KOPT-K1 (cell line): Measurements from ENCODE around the gene PPP2R5C.

ENCODE experiments used
- H3K27ac ChIP-seq: fragments of 200-600 bp; sonication (generic); 2 replicates; pipeline ENCODE4 v1.5.1; 2016; ENCODE audit warnings: antibody characterized with exemption, mild to moderate bottlenecking, low read depth, low read length; ENCODE audit not compliant: poor library complexity, severe bottlenecking
- H3K36me3 ChIP-seq: fragments of 200-600 bp; sonication (generic); 2 replicates; pipeline ENCODE4 v1.5.1; 2017; ENCODE audit warnings: antibody characterized with exemption, mild to moderate bottlenecking, low read length, moderate library complexity; ENCODE audit not compliant: insufficient read depth
- H3K9me3 ChIP-seq: fragments of 200-600 bp; sonication (generic); 2 replicates; pipeline ENCODE4 v1.5.1; 2017; ENCODE audit warnings: antibody characterized with exemption, low read length, mild to moderate bottlenecking; ENCODE audit not compliant: insufficient read depth, poor library complexity, severe bottlenecking

The PPP2R5C gene

DNA sequence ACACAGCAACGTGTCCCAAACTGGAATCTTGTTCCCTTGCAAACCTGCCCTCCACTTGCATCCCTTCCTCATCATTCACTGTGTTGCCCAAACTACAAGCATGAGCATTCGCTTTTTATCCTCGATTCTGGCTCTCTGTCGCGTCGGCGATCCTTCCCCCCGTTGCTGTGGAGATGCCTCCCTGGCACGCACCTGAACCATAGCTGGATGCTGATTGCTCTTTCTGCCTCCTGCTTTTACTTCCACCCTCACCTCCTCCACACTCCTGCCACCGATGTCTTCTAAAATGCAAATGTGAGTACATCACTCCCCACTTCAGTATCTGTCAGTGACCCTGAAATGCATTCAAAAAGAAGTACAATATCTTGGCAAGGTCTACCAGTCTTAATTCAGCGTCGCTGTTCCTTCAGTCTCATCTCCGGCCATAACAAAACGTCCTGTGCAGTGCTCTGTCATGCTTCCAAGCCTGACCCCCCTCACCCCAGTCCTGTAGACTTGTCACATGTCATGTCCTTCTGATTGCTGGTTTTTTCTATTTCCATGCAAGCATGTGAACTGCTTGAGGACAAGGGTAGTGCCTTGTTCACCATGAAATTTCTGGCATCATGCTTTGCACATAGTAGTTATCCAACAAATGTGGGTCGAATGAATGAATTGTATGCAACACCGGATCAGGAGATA is 2.5 kb upstream of the PPP2R5C start:
- Histone ChIP-seq H3K36me3 (no peaks in the 10 kb centered on the region), H3K9me3 (no peaks in the 10 kb centered on the region), H3K27ac (no peak overlapping the region)

- H3K27ac ChIP-seq: no peak overlapping the region
- H3K9me3 ChIP-seq: no peaks in the 10 kb centered on the region
These were observed 1.1 kb upstream of the PPP2R5C start for GRCh38 chr14:101760138-101761011.

GRCh38 chr14:101761881-101762529 is 496 bp downstream of the PPP2R5C start:
- Histone ChIP-seq H3K36me3 (no peaks in the 10 kb centered on the region), H3K27ac (peak overlapping the region; percentile 45)

More at GRCh38 chr14:101760138-101761011, 1.1 kb upstream of the PPP2R5C start:
- no peaks in the 10 kb centered on the region for H3K36me3 ChIP-seq

GRCh38 chr14:101762530-101763101 is 1.1 kb downstream of the PPP2R5C start:
- H3K36me3 ChIP-seq: no peaks in the 10 kb centered on the region
- H3K27ac ChIP-seq: peak overlapping the region; percentile 45
- H3K9me3 ChIP-seq: no peaks in the 10 kb centered on the region

More at GRCh38 chr14:101761881-101762529, 496 bp downstream of the PPP2R5C start:
- no peaks in the 10 kb centered on the region for H3K9me3 ChIP-seq

- Histone ChIP-seq H3K36me3 (no peaks in the 10 kb centered on the region), H3K27ac (no peak overlapping the region), H3K9me3 (no peaks in the 10 kb centered on the region)
These were observed 2.6 kb downstream of the PPP2R5C start for GRCh38 chr14:101763941-101764709.

- H3K27ac ChIP-seq: no peak overlapping the region
- no peaks in the 10 kb centered on the region for H3K9me3 ChIP-seq
- H3K36me3 ChIP-seq: no peaks in the 10 kb centered on the region
These were observed 6.3 kb downstream of the PPP2R5C start for GRCh38 chr14:101767618-101768362.

DNA sequence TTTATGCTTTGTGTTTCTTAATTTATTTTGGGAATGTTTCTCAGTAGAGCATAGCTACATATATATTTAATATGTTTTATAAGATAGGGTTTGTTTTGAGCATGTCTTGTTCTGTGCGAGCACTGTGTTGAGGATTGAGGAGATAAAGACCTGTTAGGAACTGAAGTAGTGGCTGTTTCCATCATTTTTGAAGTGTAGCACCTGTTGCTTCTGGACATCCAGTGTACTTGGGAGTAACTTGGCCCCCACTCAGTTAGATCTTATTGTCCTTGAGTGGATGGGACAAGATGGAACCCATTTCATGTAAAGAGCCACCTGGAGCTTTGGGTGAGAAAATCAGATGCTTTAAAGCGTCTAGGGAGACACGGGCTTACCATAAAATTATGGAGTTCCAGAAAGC is 8.7 kb downstream of the PPP2R5C start:
- H3K27ac ChIP-seq: no peak overlapping the region
- H3K36me3 ChIP-seq: no peaks in the 10 kb centered on the region
- no peaks in the 10 kb centered on the region for H3K9me3 ChIP-seq

- no peaks in the 10 kb centered on the region for H3K36me3 ChIP-seq
- H3K27ac ChIP-seq: no peak overlapping the region
- peaks cover 2% of the 10 kb centered on the region for H3K9me3 ChIP-seq
These were observed 11.3 kb downstream of the PPP2R5C start for GRCh38 chr14:101772770-101773169.

DNA sequence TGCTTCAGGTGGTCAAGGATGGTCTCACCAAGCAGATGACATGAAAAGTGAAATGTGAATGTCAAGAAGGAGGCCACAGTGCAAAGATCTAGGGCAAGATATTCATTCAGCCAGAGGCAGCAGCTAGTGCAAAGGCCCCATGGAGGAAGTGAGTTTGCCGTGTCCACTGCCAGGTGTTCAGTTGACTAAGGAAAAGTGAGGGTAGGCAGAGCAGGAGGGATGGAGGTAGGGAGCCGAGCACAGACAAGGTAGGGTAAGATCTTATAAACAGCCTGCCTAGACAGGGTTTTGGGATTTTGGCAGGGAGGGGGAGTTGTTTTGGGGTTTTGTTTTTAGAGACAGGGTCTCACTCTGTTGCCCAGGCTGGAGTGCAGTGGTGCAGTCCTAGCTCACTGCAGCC is 11.9 kb downstream of the PPP2R5C start:
- Histone ChIP-seq H3K27ac (no peak overlapping the region), H3K9me3 (peaks cover 5% of the 10 kb centered on the region), H3K36me3 (no peaks in the 10 kb centered on the region)

GRCh38 chr14:101774006-101774795 is 12.7 kb downstream of the PPP2R5C start:
- H3K36me3 ChIP-seq: no peaks in the 10 kb centered on the region
- peak overlapping the region; percentile 43 for H3K27ac ChIP-seq
- H3K9me3 ChIP-seq: peaks cover 5% of the 10 kb centered on the region

DNA sequence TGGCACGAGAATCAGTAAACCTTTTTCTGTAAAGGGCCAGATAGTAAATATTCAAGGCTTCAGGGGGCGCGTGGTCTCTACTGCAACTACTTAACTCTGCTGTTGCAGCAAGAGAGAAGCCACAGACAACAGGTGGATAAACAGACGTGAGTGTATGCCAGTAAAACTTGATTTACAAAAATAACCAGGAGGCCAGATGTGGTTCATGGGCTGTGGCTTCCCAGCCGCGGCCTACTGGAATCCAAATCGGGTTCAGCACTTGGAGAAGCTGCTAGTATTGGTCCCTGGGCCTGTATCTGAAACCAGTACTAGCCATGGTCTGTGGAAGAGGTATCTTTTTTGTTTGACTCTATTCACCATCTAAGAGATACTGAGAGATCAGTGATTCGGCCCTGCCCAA is 13.3 kb downstream of the PPP2R5C start:
- Histone ChIP-seq H3K27ac (peak overlapping the region; percentile 43), H3K9me3 (peaks cover 5% of the 10 kb centered on the region), H3K36me3 (no peaks in the 10 kb centered on the region)

DNA sequence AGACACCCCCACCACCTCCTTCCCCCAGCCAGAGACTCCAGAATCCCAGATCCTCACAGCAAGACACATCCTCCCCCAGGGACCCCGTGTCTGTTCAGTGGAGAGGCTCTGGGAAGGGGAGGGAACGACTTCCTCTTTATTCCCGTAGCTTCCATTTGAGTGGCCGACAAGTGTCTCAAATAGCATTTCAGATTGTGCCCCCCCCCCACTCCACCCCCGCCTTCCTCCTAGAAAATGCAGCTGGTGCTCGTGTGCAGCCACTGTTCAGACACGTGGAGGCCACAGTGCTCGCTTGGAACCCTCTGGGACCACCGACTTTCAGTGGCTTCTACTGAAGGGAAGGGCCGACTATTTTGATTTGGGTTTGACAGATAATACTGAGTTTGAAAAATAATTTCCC is 14.3 kb downstream of the PPP2R5C start:
- Histone ChIP-seq H3K9me3 (peaks cover 5% of the 10 kb centered on the region), H3K36me3 (no peaks in the 10 kb centered on the region), H3K27ac (peak overlapping the region; percentile 43)

- Histone ChIP-seq H3K36me3 (no peaks in the 10 kb centered on the region), H3K27ac (no peak overlapping the region), H3K9me3 (peaks cover 5% of the 10 kb centered on the region)
These were observed 14.8 kb downstream of the PPP2R5C start for GRCh38 chr14:101776344-101776743.
